Ectodermal cell (in vitro differentiated cells): ENCODE results near the gene ABCC8.

Source experiments
- H3K27ac ChIP-seq: 2 replicates; pipeline ENCODE4 v1.7.0; 2013; ENCODE audit warnings: mild to moderate bottlenecking, low read depth, low read length; ENCODE audit not compliant: insufficient read depth, poor library complexity, severe bottlenecking
- H3K27me3 ChIP-seq: 2 replicates; pipeline ENCODE4 v1.7.0; 2013; ENCODE audit warnings: mild to moderate bottlenecking, low read length; ENCODE audit not compliant: insufficient read depth, control insufficient read depth, poor library complexity, severe bottlenecking
- H3K36me3 ChIP-seq: one replicate; pipeline ENCODE4 v1.7.0; 2013; ENCODE audit warnings: low read length; ENCODE audit not compliant: control insufficient read depth, insufficient read depth
- H3K4me1 ChIP-seq: one replicate; pipeline ENCODE4 v1.7.0; 2013; ENCODE audit warnings: low read length; ENCODE audit not compliant: control insufficient read depth, insufficient read depth
- H3K4me3 ChIP-seq: 2 replicates; pipeline ENCODE4 v1.7.0; 2013; ENCODE audit warnings: low read depth, low read length, control low read depth; ENCODE audit not compliant: insufficient read depth
- H3K9me3 ChIP-seq: 2 replicates; pipeline ENCODE4 v1.7.0; 2013; ENCODE audit warnings: mild to moderate bottlenecking, low read length, moderate library complexity; ENCODE audit not compliant: control insufficient read depth
- WGBS, 2 experiments: methylation state at CpG; one replicate each; pipeline ENCODE4 v1.1.7; 2013; ENCODE audit warnings: missing lambda C conversion rate in 2 of 2; 5-methylcytosine and 5-hydroxymethylcytosine counted together

Gene ABCC8

GRCh38 chr11:17400048-17400775, 76.4 kb downstream of the ABCC8 start:
- 93% methylated on average over 19 of the region's 19 CpGs for WGBS, 2 experiments
- Histone ChIP-seq H3K36me3 (no peaks in the 10 kb centered on the region), H3K27me3 (no peaks in the 10 kb centered on the region), H3K4me3 (no peak overlapping the region), H3K9me3 (no peaks in the 10 kb centered on the region), H3K4me1 (no peaks in the 10 kb centered on the region), H3K27ac (no peak overlapping the region)

GRCh38 chr11:17399236-17399635, 77.4 kb downstream of the ABCC8 start:
- no peaks in the 10 kb centered on the region for H3K9me3 ChIP-seq
- H3K4me1 ChIP-seq: no peaks in the 10 kb centered on the region
- no peaks in the 10 kb centered on the region for H3K36me3 ChIP-seq
- no peaks in the 10 kb centered on the region for H3K27me3 ChIP-seq
- no peak overlapping the region for H3K27ac ChIP-seq
- no peak overlapping the region for H3K4me3 ChIP-seq

GRCh38 chr11:17397311-17398002, 79.2 kb downstream of the ABCC8 start:
- Histone ChIP-seq H3K9me3 (no peaks in the 10 kb centered on the region), H3K4me1 (no peaks in the 10 kb centered on the region), H3K36me3 (no peaks in the 10 kb centered on the region), H3K4me3 (no peak overlapping the region), H3K27me3 (no peaks in the 10 kb centered on the region), H3K27ac (no peak overlapping the region)
- 93 to 94% methylated on average over 14 of the region's 14 CpGs for WGBS, 2 experiments

- Histone ChIP-seq H3K9me3 (no peaks in the 10 kb centered on the region), H3K27ac (no peak overlapping the region), H3K36me3 (no peaks in the 10 kb centered on the region), H3K27me3 (no peaks in the 10 kb centered on the region), H3K4me3 (no peak overlapping the region), H3K4me1 (no peaks in the 10 kb centered on the region)
- WGBS, 2 experiments: 94% methylated on average over 22 of the region's 22 CpGs
These were observed 79.9 kb downstream of the ABCC8 start for GRCh38 chr11:17396598-17397310.

GRCh38 chr11:17395978-17396377, 80.7 kb downstream of the ABCC8 start:
- H3K27me3 ChIP-seq: no peaks in the 10 kb centered on the region
- no peaks in the 10 kb centered on the region for H3K9me3 ChIP-seq

GRCh38 chr11:17395554-17395961, 81.1 kb downstream of the ABCC8 start:
- Histone ChIP-seq H3K4me3 (no peak overlapping the region), H3K27ac (no peak overlapping the region), H3K36me3 (no peaks in the 10 kb centered on the region), H3K27me3 (no peaks in the 10 kb centered on the region), H3K4me1 (no peaks in the 10 kb centered on the region), H3K9me3 (no peaks in the 10 kb centered on the region)
- WGBS, 2 experiments: 95% methylated on average over 20 of the region's 20 CpGs

More at GRCh38 chr11:17395978-17396377, 80.7 kb downstream of the ABCC8 start:
- H3K36me3 ChIP-seq: no peaks in the 10 kb centered on the region
- H3K27ac ChIP-seq: no peak overlapping the region
- H3K4me3 ChIP-seq: no peak overlapping the region
- H3K4me1 ChIP-seq: no peaks in the 10 kb centered on the region
- WGBS, 2 experiments: 94 to 95% methylated on average over 6 of the region's 6 CpGs

- Histone ChIP-seq H3K4me1 (no peaks in the 10 kb centered on the region), H3K36me3 (no peaks in the 10 kb centered on the region), H3K9me3 (no peaks in the 10 kb centered on the region), H3K4me3 (no peak overlapping the region), H3K27me3 (no peaks in the 10 kb centered on the region), H3K27ac (no peak overlapping the region)
- WGBS, 2 experiments: 92 to 93% methylated on average over 10 of the region's 10 CpGs
These were observed 81.8 kb downstream of the ABCC8 start for GRCh38 chr11:17394743-17395390.

- no peaks in the 10 kb centered on the region for H3K4me1 ChIP-seq
- H3K9me3 ChIP-seq: no peaks in the 10 kb centered on the region
- peaks cover 4% of the 10 kb centered on the region for H3K27me3 ChIP-seq
- no peaks in the 10 kb centered on the region for H3K36me3 ChIP-seq
- no peak overlapping the region for H3K4me3 ChIP-seq
- 94 to 96% methylated on average over 6 of the region's 6 CpGs for WGBS, 2 experiments
- no peak overlapping the region for H3K27ac ChIP-seq
These were observed 83.2 kb downstream of the ABCC8 start for GRCh38 chr11:17393472-17393871.

- no peaks in the 10 kb centered on the region for H3K9me3 ChIP-seq
- WGBS, 2 experiments: 85 to 91% methylated on average over 14 of the region's 14 CpGs
- H3K36me3 ChIP-seq: no peaks in the 10 kb centered on the region
- no peak overlapping the region for H3K4me3 ChIP-seq
- peaks cover 9% of the 10 kb centered on the region for H3K27me3 ChIP-seq
- H3K4me1 ChIP-seq: no peaks in the 10 kb centered on the region
- no peak overlapping the region for H3K27ac ChIP-seq
These were observed 83.8 kb downstream of the ABCC8 start for GRCh38 chr11:17392872-17393271.
